ENCODE data around the gene CREG1. TPM values are rescaled to one million over a fixed set of nuclear protein-coding genes. Genes with fewer than 3 reads are reported as not detected.

Gene CREG1
- total and polyA plus RNA-seq, 10 donors, result 40.8 to 364 (median 184) TPM

GRCh38 chr1:167588361-167588760 is 34.8 kb upstream of the CREG1 start:
- Histone ChIP-seq H3K4me1 (peaks cover 0 to 8% (median 0%) of the 10 kb centered on the region in 6 donors), H3K27me3 (replicated peaks in 1 of 7) (no peaks in the 10 kb centered on the region), H3K27ac (peak overlapping the region in 2 of 8 donors; percentile 12 to 46), H3K4me3 (no peak overlapping the region), H3K36me3 (no peaks in the 10 kb centered on the region), H3K9me3 (no peaks in the 10 kb centered on the region)
- TF ChIP-seq POLR2AphosphoS5 (IDR thresholded peaks at IDR 0.05) (no peak), POLR2A (IDR thresholded peaks at IDR 0.05) (no peak), CTCF (IDR thresholded peaks at IDR 0.05 in 8 of 11, conservative IDR thresholded peaks at IDR 0.05 in 3 of 11) (no peak)
- intact Hi-C loops (cut with DNase I; ENCODE audit: low total_unique reads), result no loop called here
- DNase-seq, result no peak
- WGBS, 5 donors, result 77 to 86% (median 85%) methylated on average over 2 of the region's 2 CpGs

GRCh38 chr1:167587872-167588271 is 34.3 kb upstream of the CREG1 start:
- DNase-seq, result no peak
- intact Hi-C loops (cut with DNase I; ENCODE audit: low total_unique reads), result no loop called here
- no peaks in the 10 kb centered on the region for H3K36me3 ChIP-seq
- H3K9me3 ChIP-seq, result no peaks in the 10 kb centered on the region
- no peaks in the 10 kb centered on the region for H3K27me3 ChIP-seq (replicated peaks in 1 of 7)
- peak overlapping the region in 1 of 8 donors; percentile 46 for H3K27ac ChIP-seq
- TF ChIP-seq CTCF (IDR thresholded peaks at IDR 0.05 in 8 of 11, conservative IDR thresholded peaks at IDR 0.05 in 3 of 11), result no peak
- TF ChIP-seq POLR2AphosphoS5 (IDR thresholded peaks at IDR 0.05), result no peak
- TF ChIP-seq POLR2A (IDR thresholded peaks at IDR 0.05), result no peak
- H3K4me1 ChIP-seq, result peaks cover 0 to 8% (median 0%) of the 10 kb centered on the region in 6 donors
- 30 to 57% (median 54%) methylated on average over 1 of the region's 1 CpG for WGBS, 5 donors
- H3K4me3 ChIP-seq, result no peak overlapping the region

GRCh38 chr1:167587342-167587741 is 33.8 kb upstream of the CREG1 start:
- peak overlapping the region in 1 of 8 donors; percentile 16 for H3K27ac ChIP-seq
- H3K27me3 ChIP-seq (replicated peaks in 1 of 7), result no peaks in the 10 kb centered on the region
- H3K9me3 ChIP-seq, result no peaks in the 10 kb centered on the region
- H3K4me3 ChIP-seq, result no peak overlapping the region
- WGBS, 5 donors, result 81 to 91% (median 86%) methylated on average over 2 of the region's 2 CpGs
- no peak for TF ChIP-seq POLR2AphosphoS5 (IDR thresholded peaks at IDR 0.05)
- no peak for TF ChIP-seq POLR2A (IDR thresholded peaks at IDR 0.05)
- TF ChIP-seq CTCF (IDR thresholded peaks at IDR 0.05 in 8 of 11, conservative IDR thresholded peaks at IDR 0.05 in 3 of 11), result no peak
- DNase-seq, result no peak
- intact Hi-C loops (cut with DNase I; ENCODE audit: low total_unique reads), result no loop called here
- no peaks in the 10 kb centered on the region for H3K36me3 ChIP-seq
- peaks cover 0 to 8% (median 0%) of the 10 kb centered on the region in 6 donors for H3K4me1 ChIP-seq

- H3K36me3 ChIP-seq, result no peaks in the 10 kb centered on the region
- H3K4me1 ChIP-seq, result peaks cover 0 to 8% (median 0%) of the 10 kb centered on the region in 6 donors
- no peak for TF ChIP-seq CTCF (IDR thresholded peaks at IDR 0.05 in 8 of 11, conservative IDR thresholded peaks at IDR 0.05 in 3 of 11)
- TF ChIP-seq POLR2A (IDR thresholded peaks at IDR 0.05), result no peak
- no peak for TF ChIP-seq POLR2AphosphoS5 (IDR thresholded peaks at IDR 0.05)
- intact Hi-C loops (cut with DNase I; ENCODE audit: low total_unique reads), result no loop called here
- H3K27ac ChIP-seq, result no peak overlapping the region
- no peak for DNase-seq
- no peaks in the 10 kb centered on the region for H3K27me3 ChIP-seq (replicated peaks in 1 of 7)
- WGBS, 5 donors, result 68 to 83% (median 73%) methylated on average over 3 of the region's 3 CpGs
- H3K4me3 ChIP-seq, result no peak overlapping the region
- no peaks in the 10 kb centered on the region for H3K9me3 ChIP-seq
Measured at GRCh38 chr1:167584581-167584980, 31.0 kb upstream of the CREG1 start.
